GM12875 (cell line): ENCODE results near the gene ZYX.

Experiments
- H3K4me3 ChIP-seq: one replicate; pipeline ENCODE4 v1.5.1; 2011; ENCODE audit warnings: low read depth, low read length, control low read depth
- CTCF ChIP-seq: IDR thresholded peaks from 2 replicates; pipeline ENCODE4 v1.5.1; 2011; ENCODE audit warnings: low read depth, mild to moderate bottlenecking, control low read depth, inconsistent platforms, low read length, moderate library complexity, borderline replicate concordance; ENCODE audit not compliant: insufficient read depth

Gene ZYX

GRCh38 chr7:143382126-143382790 lies 1.1 kb downstream of the ZYX start:
- TF ChIP-seq CTCF = no peak
- H3K4me3 ChIP-seq = peak overlapping the region; percentile 77

GRCh38 chr7:143382791-143383641 lies 1.9 kb downstream of the ZYX start:
- no peak for TF ChIP-seq CTCF
- peak overlapping the region; percentile 77 for H3K4me3 ChIP-seq

GRCh38 chr7:143383642-143383957 lies 2.5 kb downstream of the ZYX start:
- H3K4me3 ChIP-seq = no peak overlapping the region
- no peak for TF ChIP-seq CTCF

GRCh38 chr7:143384148-143384547 lies 3.0 kb downstream of the ZYX start:
- H3K4me3 ChIP-seq = no peak overlapping the region

GRCh38 chr7:143384661-143385631 lies 3.8 kb downstream of the ZYX start:
- TF ChIP-seq CTCF = no peak
- no peak overlapping the region for H3K4me3 ChIP-seq

More at GRCh38 chr7:143384148-143384547, 3.0 kb downstream of the ZYX start:
- no peak for TF ChIP-seq CTCF

- H3K4me3 ChIP-seq = no peak overlapping the region
- no peak for TF ChIP-seq CTCF
Measured at GRCh38 chr7:143385891-143386781, 5.0 kb downstream of the ZYX start.
